ENCODE data around the gene KDELR3. TPM values are rescaled to one million over a fixed set of nuclear protein-coding genes. Genes with fewer than 3 reads are reported as not detected.

The KDELR3 gene
- polyA plus RNA-seq, 1 donor = 47.2 TPM

- no peaks in the 10 kb centered on the region for H3K36me3 ChIP-seq (ENCODE audit: control insufficient read depth, insufficient read depth, low read length)
- DNase-seq = peak; percentile 75 to 90
- H3K27ac ChIP-seq (ENCODE audit: low read length) = peak overlapping the region; percentile 92
- H3K27me3 ChIP-seq (ENCODE audit: control insufficient read depth, insufficient read depth, low read length) = no peaks in the 10 kb centered on the region
- peak overlapping the region; percentile 9 for H3K4me3 ChIP-seq (ENCODE audit: low read length)
- H3K4me1 ChIP-seq (ENCODE audit: control insufficient read depth, insufficient read depth, low read length) = peaks cover 36% of the 10 kb centered on the region
- H3K9me3 ChIP-seq (ENCODE audit: control insufficient read depth, low read depth, low read length) = peaks cover 13% of the 10 kb centered on the region
- no CpG with 5 or more reads among the region's 12 CpGs for WGBS (ENCODE audit: insufficient coverage, low lambda C conversion rate)
Observed at GRCh38 chr22:38424525-38425080, 43.3 kb upstream of the KDELR3 start.

GRCh38 chr22:38426628-38427027, 41.3 kb upstream of the KDELR3 start:
- DNase-seq = no peak
- WGBS (ENCODE audit: insufficient coverage, low lambda C conversion rate) = no CpG with 5 or more reads among the region's 17 CpGs
- Histone ChIP-seq H3K36me3 (ENCODE audit: control insufficient read depth, insufficient read depth, low read length) (no peaks in the 10 kb centered on the region), H3K4me3 (ENCODE audit: low read length) (no peak overlapping the region), H3K4me1 (ENCODE audit: control insufficient read depth, insufficient read depth, low read length) (peaks cover 33% of the 10 kb centered on the region), H3K27me3 (ENCODE audit: control insufficient read depth, insufficient read depth, low read length) (no peaks in the 10 kb centered on the region), H3K27ac (ENCODE audit: low read length) (no peak overlapping the region), H3K9me3 (ENCODE audit: control insufficient read depth, low read depth, low read length) (peaks cover 13% of the 10 kb centered on the region)

GRCh38 chr22:38427465-38427864, 40.4 kb upstream of the KDELR3 start:
- no peak overlapping the region for H3K4me3 ChIP-seq (ENCODE audit: low read length)
- H3K27me3 ChIP-seq (ENCODE audit: control insufficient read depth, insufficient read depth, low read length) = no peaks in the 10 kb centered on the region
- H3K9me3 ChIP-seq (ENCODE audit: control insufficient read depth, low read depth, low read length) = peaks cover 13% of the 10 kb centered on the region
- DNase-seq = no peak
- H3K36me3 ChIP-seq (ENCODE audit: control insufficient read depth, insufficient read depth, low read length) = no peaks in the 10 kb centered on the region
- peaks cover 31% of the 10 kb centered on the region for H3K4me1 ChIP-seq (ENCODE audit: control insufficient read depth, insufficient read depth, low read length)
- WGBS (ENCODE audit: insufficient coverage, low lambda C conversion rate) = no CpG with 5 or more reads among the region's 36 CpGs
- no peak overlapping the region for H3K27ac ChIP-seq (ENCODE audit: low read length)

GRCh38 chr22:38427940-38428339, 40.0 kb upstream of the KDELR3 start:
- DNase-seq = no peak
- Histone ChIP-seq H3K27ac (ENCODE audit: low read length) (no peak overlapping the region), H3K36me3 (ENCODE audit: control insufficient read depth, insufficient read depth, low read length) (no peaks in the 10 kb centered on the region), H3K4me3 (ENCODE audit: low read length) (no peak overlapping the region), H3K27me3 (ENCODE audit: control insufficient read depth, insufficient read depth, low read length) (no peaks in the 10 kb centered on the region), H3K4me1 (ENCODE audit: control insufficient read depth, insufficient read depth, low read length) (peaks cover 27% of the 10 kb centered on the region), H3K9me3 (ENCODE audit: control insufficient read depth, low read depth, low read length) (peaks cover 13% of the 10 kb centered on the region)
- WGBS (ENCODE audit: insufficient coverage, low lambda C conversion rate) = no CpG with 5 or more reads among the region's 31 CpGs

GRCh38 chr22:38428714-38429113, 39.2 kb upstream of the KDELR3 start:
- no peaks in the 10 kb centered on the region for H3K27me3 ChIP-seq (ENCODE audit: control insufficient read depth, insufficient read depth, low read length)
- H3K36me3 ChIP-seq (ENCODE audit: control insufficient read depth, insufficient read depth, low read length) = no peaks in the 10 kb centered on the region
- WGBS (ENCODE audit: insufficient coverage, low lambda C conversion rate) = no CpG with 5 or more reads among the region's 2 CpGs

GRCh38 chr22:38429499-38430068, 38.3 kb upstream of the KDELR3 start:
- H3K27ac ChIP-seq (ENCODE audit: low read length) = no peak overlapping the region
- no peaks in the 10 kb centered on the region for H3K36me3 ChIP-seq (ENCODE audit: control insufficient read depth, insufficient read depth, low read length)
- H3K27me3 ChIP-seq (ENCODE audit: control insufficient read depth, insufficient read depth, low read length) = no peaks in the 10 kb centered on the region
- H3K4me1 ChIP-seq (ENCODE audit: control insufficient read depth, insufficient read depth, low read length) = peaks cover 12% of the 10 kb centered on the region
- WGBS (ENCODE audit: insufficient coverage, low lambda C conversion rate) = no CpG with 5 or more reads among the region's 16 CpGs
- peak in 1 of 2 donors; percentile 48 for DNase-seq
- peaks cover 10% of the 10 kb centered on the region for H3K9me3 ChIP-seq (ENCODE audit: control insufficient read depth, low read depth, low read length)
- H3K4me3 ChIP-seq (ENCODE audit: low read length) = no peak overlapping the region

More at GRCh38 chr22:38428714-38429113, 39.2 kb upstream of the KDELR3 start:
- Histone ChIP-seq H3K9me3 (ENCODE audit: control insufficient read depth, low read depth, low read length) (peaks cover 10% of the 10 kb centered on the region), H3K4me1 (ENCODE audit: control insufficient read depth, insufficient read depth, low read length) (peaks cover 19% of the 10 kb centered on the region), H3K27ac (ENCODE audit: low read length) (no peak overlapping the region), H3K4me3 (ENCODE audit: low read length) (no peak overlapping the region)
- no peak for DNase-seq

- Histone ChIP-seq H3K36me3 (ENCODE audit: control insufficient read depth, insufficient read depth, low read length) (no peaks in the 10 kb centered on the region), H3K4me1 (ENCODE audit: control insufficient read depth, insufficient read depth, low read length) (peaks cover 4% of the 10 kb centered on the region), H3K27ac (ENCODE audit: low read length) (no peak overlapping the region), H3K27me3 (ENCODE audit: control insufficient read depth, insufficient read depth, low read length) (no peaks in the 10 kb centered on the region), H3K4me3 (ENCODE audit: low read length) (no peak overlapping the region), H3K9me3 (ENCODE audit: control insufficient read depth, low read depth, low read length) (peaks cover 10% of the 10 kb centered on the region)
- no CpG with 5 or more reads among the region's 12 CpGs for WGBS (ENCODE audit: insufficient coverage, low lambda C conversion rate)
- DNase-seq = no peak
Observed at GRCh38 chr22:38431266-38432010, 36.5 kb upstream of the KDELR3 start.

- H3K9me3 ChIP-seq (ENCODE audit: control insufficient read depth, low read depth, low read length) = peaks cover 5% of the 10 kb centered on the region
- DNase-seq = no peak
- H3K27ac ChIP-seq (ENCODE audit: low read length) = no peak overlapping the region
- H3K27me3 ChIP-seq (ENCODE audit: control insufficient read depth, insufficient read depth, low read length) = no peaks in the 10 kb centered on the region
- no CpG with 5 or more reads among the region's 1 CpG for WGBS (ENCODE audit: insufficient coverage, low lambda C conversion rate)
- H3K4me1 ChIP-seq (ENCODE audit: control insufficient read depth, insufficient read depth, low read length) = peaks cover 4% of the 10 kb centered on the region
- no peak overlapping the region for H3K4me3 ChIP-seq (ENCODE audit: low read length)
- H3K36me3 ChIP-seq (ENCODE audit: control insufficient read depth, insufficient read depth, low read length) = no peaks in the 10 kb centered on the region
Observed at GRCh38 chr22:38432264-38432663, 35.6 kb upstream of the KDELR3 start.

GRCh38 chr22:38433871-38434270, 34.0 kb upstream of the KDELR3 start:
- no CpG with 5 or more reads among the region's 8 CpGs for WGBS (ENCODE audit: insufficient coverage, low lambda C conversion rate)
- peaks cover 4% of the 10 kb centered on the region for H3K4me1 ChIP-seq (ENCODE audit: control insufficient read depth, insufficient read depth, low read length)
- H3K27ac ChIP-seq (ENCODE audit: low read length) = no peak overlapping the region
- H3K4me3 ChIP-seq (ENCODE audit: low read length) = no peak overlapping the region
- H3K27me3 ChIP-seq (ENCODE audit: control insufficient read depth, insufficient read depth, low read length) = no peaks in the 10 kb centered on the region
- no peaks in the 10 kb centered on the region for H3K9me3 ChIP-seq (ENCODE audit: control insufficient read depth, low read depth, low read length)
- no peak for DNase-seq
- no peaks in the 10 kb centered on the region for H3K36me3 ChIP-seq (ENCODE audit: control insufficient read depth, insufficient read depth, low read length)

- H3K4me3 ChIP-seq (ENCODE audit: low read length) = no peak overlapping the region
- no CpG with 5 or more reads among the region's 4 CpGs for WGBS (ENCODE audit: insufficient coverage, low lambda C conversion rate)
Observed at GRCh38 chr22:38435010-38435409, 32.9 kb upstream of the KDELR3 start.

More at GRCh38 chr22:38435010-38435409, 32.9 kb upstream of the KDELR3 start:
- Histone ChIP-seq H3K4me1 (ENCODE audit: control insufficient read depth, insufficient read depth, low read length) (no peaks in the 10 kb centered on the region), H3K36me3 (ENCODE audit: control insufficient read depth, insufficient read depth, low read length) (no peaks in the 10 kb centered on the region), H3K9me3 (ENCODE audit: control insufficient read depth, low read depth, low read length) (no peaks in the 10 kb centered on the region), H3K27ac (ENCODE audit: low read length) (no peak overlapping the region), H3K27me3 (ENCODE audit: control insufficient read depth, insufficient read depth, low read length) (no peaks in the 10 kb centered on the region)
- no peak for DNase-seq

Measured in large intestine (tissue), 3 donors.